SK-N-SH (cell line): Measurements from ENCODE around the gene ALOXE3. TPM values are rescaled to one million over a fixed set of nuclear protein-coding genes. Genes with fewer than 3 reads are reported as not detected.

Experiments used
- CTCF ChIA-PET: fragments of 300-600, 350-600 bp; formaldehyde crosslinking; extraction: SDS; loops from one replicate; lab custom pipeline; 2021; lab: Yijun Ruan, JAX
- POLR2A ChIA-PET: fragments of 350-600 bp; sonication (Branson Sonifier 250); formaldehyde crosslinking; extraction: SDS; loops from one replicate; lab custom pipeline; 2020; ENCODE audit warnings: antibody characterized with exemption, inconsistent platforms; lab: Yijun Ruan, JAX
- DNase-seq: peaks from one replicate; pipeline ENCODE4 v3.0.0; 2012
- H2AFZ ChIP-seq: fragments of 200-600 bp; sonication (generic); 2 replicates; pipeline ENCODE4 v1.8.1; 2016; ENCODE audit warnings: antibody characterized with exemption, mild to moderate bottlenecking, low read depth
- H3F3A ChIP-seq: fragments of 200-600 bp; sonication (generic); replicated peaks from 2 replicates; pipeline ENCODE3; 2016; ENCODE audit warnings: antibody characterized with exemption, mild to moderate bottlenecking; ENCODE audit not compliant: insufficient read depth
- H3K27ac ChIP-seq, 2 experiments: fragments of 200-500 bp in 1 of 2; fragments of 200-600 bp in 1 of 2; sonication (Bioruptor generic) in 1 of 2; sonication (generic), shearing (Covaris generic) in 1 of 2; 2 replicates each; pipeline versions ENCODE4 v1.5.1 to v1.6.1; 2014 to 2016; ENCODE audit warnings: low read depth in 2 of 2, inconsistent platforms in 1 of 2, low read length in 1 of 2, mild to moderate bottlenecking in 1 of 2, mixed read lengths in 1 of 2
- H3K27me3 ChIP-seq: fragments of 200-600 bp; sonication (generic), shearing (Covaris generic); 2 replicates; pipeline ENCODE4 v1.6.1; 2016; ENCODE audit warnings: mixed run types; ENCODE audit not compliant: insufficient read depth
- H3K36me3 ChIP-seq, 2 experiments: fragments of 200-500 bp in 1 of 2; fragments of 200-600 bp in 1 of 2; sonication (Bioruptor generic) in 1 of 2; sonication (generic) in 1 of 2; replicated peaks in 1 of 2; 2 replicates each; pipeline versions ENCODE3 to v1.5.1; 2014 to 2016; ENCODE audit warnings: low read length in 1 of 2, mild to moderate bottlenecking in 1 of 2; ENCODE audit not compliant: insufficient read depth in 2 of 2, control insufficient read depth in 1 of 2
- H3K4me1 ChIP-seq, 2 experiments: fragments of 200-500 bp in 1 of 2; fragments of 200-600 bp in 1 of 2; sonication (Bioruptor generic) in 1 of 2; sonication (generic), shearing (Covaris generic) in 1 of 2; 2 replicates each; pipeline versions ENCODE4 v1.5.1 to v1.6.1; 2014 to 2016; ENCODE audit warnings: low read depth in 1 of 2, low read length in 1 of 2, mixed run types in 1 of 2; ENCODE audit not compliant: insufficient read depth in 2 of 2, control insufficient read depth in 1 of 2
- H3K4me2 ChIP-seq: fragments of 200-600 bp; sonication (generic), shearing (Covaris generic); 2 replicates; pipeline ENCODE4 v1.6.1; 2017; ENCODE audit warnings: mixed run types
- H3K4me3 ChIP-seq, 2 experiments: fragments of 200-500 bp in 1 of 2; fragments of 200-600 bp in 1 of 2; sonication (Bioruptor generic) in 1 of 2; sonication (generic), shearing (Covaris generic) in 1 of 2; 2 replicates each; pipeline versions ENCODE4 v1.5.1 to v1.8.1; 2014 to 2016; ENCODE audit warnings: low read depth in 2 of 2, inconsistent platforms in 1 of 2, low read length in 1 of 2, mild to moderate bottlenecking in 1 of 2, mixed read lengths in 1 of 2, moderate library complexity in 1 of 2
- H3K79me2 ChIP-seq: fragments of 200-600 bp; sonication (generic); 2 replicates; pipeline ENCODE4 v1.8.1; 2017; ENCODE audit warnings: mild to moderate bottlenecking; ENCODE audit not compliant: insufficient read depth
- H3K9ac ChIP-seq: fragments of 200-600 bp; sonication (generic); 2 replicates; pipeline ENCODE4 v1.6.1; 2017; ENCODE audit warnings: mixed run types
- H3K9me2 ChIP-seq: fragments of 200-600 bp; sonication (generic); 2 replicates; pipeline ENCODE4 v1.6.1; 2017; ENCODE audit warnings: mixed run types
- H3K9me3 ChIP-seq: fragments of 200-600 bp; sonication (generic); 2 replicates; pipeline ENCODE4 v1.6.1; 2017; ENCODE audit warnings: mixed run types, mild to moderate bottlenecking, moderate library complexity
- H4K20me1 ChIP-seq: fragments of 200-600 bp; sonication (generic); 2 replicates; pipeline ENCODE4 v1.6.1; 2017; ENCODE audit warnings: mild to moderate bottlenecking, mixed run types; ENCODE audit not compliant: insufficient read depth
- ELF1 ChIP-seq: IDR thresholded peaks from 2 replicates; pipeline ENCODE4 v1.4.0; 2012
- EP300 ChIP-seq, 2 experiments: IDR thresholded peaks; 2 replicates each; pipeline versions ENCODE4 v1.4.0 to v1.6.1; 2012; ENCODE audit warnings: borderline replicate concordance in 1 of 2, low read depth in 1 of 2, low read length in 1 of 2
- EZH2phosphoT487 ChIP-seq: fragments of 200-600 bp; sonication (generic); IDR thresholded peaks from 2 replicates; pipeline ENCODE4 v1.6.1; 2017; ENCODE audit warnings: low read depth, mixed run types, mild to moderate bottlenecking, antibody characterized with exemption, moderate library complexity, borderline replicate concordance
- FOSL2 ChIP-seq: IDR thresholded peaks from 2 replicates; pipeline ENCODE4 v1.4.0; 2012; ENCODE audit warnings: low read depth, mild to moderate bottlenecking, moderate library complexity, borderline replicate concordance
- JUND ChIP-seq: IDR thresholded peaks from 2 replicates; pipeline ENCODE4 v1.4.0; 2012
- NRF1 ChIP-seq: IDR thresholded peaks from 2 replicates; pipeline ENCODE4 v1.6.1; 2012; ENCODE audit warnings: low read depth, mild to moderate bottlenecking, low read length
- PBX3 ChIP-seq: IDR thresholded peaks from 2 replicates; pipeline ENCODE4; 2012
- POLR2AphosphoS5 ChIP-seq: IDR thresholded peaks from 2 replicates; pipeline ENCODE4 v1.6.1; 2012; ENCODE audit warnings: low read depth, low read length
- SIN3A ChIP-seq: IDR thresholded peaks from 2 replicates; pipeline ENCODE4 v1.6.1; 2012; ENCODE audit warnings: low read depth, mild to moderate bottlenecking, low read length, moderate library complexity, borderline replicate concordance
- SMC3 ChIP-seq: IDR thresholded peaks from 2 replicates; pipeline ENCODE4 v1.6.1; 2012; ENCODE audit warnings: low read depth, low read length, improper control_type of control experiment
- TAF1 ChIP-seq: IDR thresholded peaks from 2 replicates; pipeline ENCODE4 v1.6.1; 2012; ENCODE audit warnings: low read depth, mild to moderate bottlenecking, low read length, moderate library complexity, borderline replicate concordance
- USF1 ChIP-seq: IDR thresholded peaks from 2 replicates; pipeline ENCODE4 v1.4.0; 2012; ENCODE audit warnings: low read depth, borderline replicate concordance
- USF2 ChIP-seq: fragments of 150-350 bp; IDR thresholded peaks from 2 replicates; pipeline ENCODE4 v1.6.1; 2017; ENCODE audit warnings: antibody characterized with exemption, low read length, low read depth, borderline replicate concordance
- YY1 ChIP-seq: IDR thresholded peaks from 2 replicates; pipeline ENCODE4 v1.4.0; 2012; ENCODE audit warnings: low read depth, mild to moderate bottlenecking
- WGBS: methylation state at CpG from one replicate; pipeline ENCODE4 v1.1.6; 2017; ENCODE audit warnings: low lambda C conversion rate; 5-methylcytosine and 5-hydroxymethylcytosine counted together
- polyA plus RNA-seq, 3 experiments: library from polyadenylated mRNA; depleted of rRNA; stranded (reverse); fragments of >200 nt; gene quantifications; 2 replicates each; pipeline ENCODE4 v1.2.3, GENCODE V29; 2012
- TF ChIP-seq, protein P1 (sequence below): IDR thresholded peaks from 2 replicates; pipeline ENCODE4 v1.4.0; 2012; ENCODE audit warnings: low read depth

Gene ALOXE3
- polyA plus RNA-seq, 1 of the 3 experiments (the other 2 are of a cell fraction): 0.46 TPM

- Histone ChIP-seq H2AFZ (no peak overlapping the region), H3K27ac (no peak overlapping the region), H3K9me2 (no peaks in the 10 kb centered on the region), H3K4me2 (no peak overlapping the region), H3K4me1 (peaks cover 0 to 5% of the 10 kb centered on the region in 2 experiments; a peak in 1 of 4 replicates), H3K9ac (no peak overlapping the region), H3K79me2 (no peaks in the 10 kb centered on the region), H3K4me3 (no peak overlapping the region), H3K27me3 (no peaks in the 10 kb centered on the region; the same call in 1 of the 2 replicates), H3K36me3 (no peaks in the 10 kb centered on the region), H3K9me3 (no peaks in the 10 kb centered on the region), H4K20me1 (no peaks in the 10 kb centered on the region), H3F3A (peaks cover 22% of the 10 kb centered on the region)
- DNase-seq: no peak
- POLR2A ChIA-PET: no interaction called here
- 92% methylated on average over 11 of the region's 12 CpGs for WGBS
- CTCF ChIA-PET: interaction anchor here (0.8 to 9.5 kb wide), 4 partner anchors 14 to 60 kb away, joined by 3 to 98 read pairs (median 8); partner anchors contain the start of gene VAMP2
- TF ChIP-seq SMC3: no peak
- no peak for TF ChIP-seq NRF1
- no peak for TF ChIP-seq USF1
- TF ChIP-seq POLR2AphosphoS5: no peak
- TF ChIP-seq EP300 (IDR thresholded peaks at IDR 0.05; ENCODE audit: borderline replicate concordance in 1 of 2, low read depth in 1 of 2, low read length in 1 of 2): no peak
- no peak for TF ChIP-seq TAF1
Measured at GRCh38 chr17:8133399-8133798, 15.1 kb upstream of the ALOXE3 start.

DNA sequence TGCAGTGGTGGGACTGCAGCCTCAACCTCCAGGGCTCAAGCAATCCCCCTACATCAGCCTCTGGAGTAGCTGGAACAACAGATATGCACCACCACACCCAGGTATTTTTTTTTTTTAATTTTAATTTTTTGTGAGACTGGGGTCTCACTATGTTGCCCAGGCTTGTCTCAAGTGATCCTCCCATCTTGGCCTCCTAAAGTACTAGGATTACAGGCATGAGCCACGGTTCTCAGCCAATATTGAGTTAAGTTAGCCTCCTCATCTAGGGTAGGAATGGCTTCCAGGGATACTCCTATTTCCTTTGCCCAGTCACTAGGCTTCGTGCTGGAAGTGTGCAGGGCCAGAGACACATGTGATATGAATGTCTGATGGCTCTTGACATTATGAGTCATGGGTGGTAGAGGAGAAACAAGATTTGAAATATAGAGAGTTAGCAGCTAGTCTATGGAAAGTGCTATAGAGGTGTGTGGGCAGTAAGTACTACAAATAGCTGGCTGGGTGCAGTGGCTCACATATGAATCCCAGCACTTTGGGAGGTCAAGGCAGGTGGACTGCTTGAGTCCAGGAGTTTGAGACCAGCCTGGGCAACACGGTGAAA, 13.6 kb upstream of the ALOXE3 start:
- CTCF ChIA-PET: interaction anchor here (0.6 to 3.9 kb wide), 6 partner anchors 12 to 185 kb away, joined by 3 to 20 read pairs (median 4); partner anchors contain the start of gene ALOXE3

More for the DNA sequence above, 13.6 kb upstream of the ALOXE3 start:
- no peaks in the 10 kb centered on the region; the same call in 1 of the 2 replicates for H4K20me1 ChIP-seq
- WGBS: 25% methylated on average over 3 of the region's 3 CpGs
- no peak for TF ChIP-seq TAF1
- TF ChIP-seq, protein P1, sequence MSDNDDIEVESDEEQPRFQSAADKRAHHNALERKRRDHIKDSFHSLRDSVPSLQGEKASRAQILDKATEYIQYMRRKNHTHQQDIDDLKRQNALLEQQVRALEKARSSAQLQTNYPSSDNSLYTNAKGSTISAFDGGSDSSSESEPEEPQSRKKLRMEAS: no peak
- no peak for TF ChIP-seq PBX3
- TF ChIP-seq SIN3A: no peak
- no peak for TF ChIP-seq EZH2phosphoT487
- TF ChIP-seq JUND: no peak
- no peak for TF ChIP-seq YY1
- TF ChIP-seq FOSL2: no peak
- no peak for TF ChIP-seq ELF1
- no peak for TF ChIP-seq USF2
- TF ChIP-seq, all 33 proteins: peak for 0
- peaks cover 0 to 2% of the 10 kb centered on the region in 2 experiments; a peak in 1 of 4 replicates for H3K4me1 ChIP-seq
- no peak overlapping the region for H3K4me3 ChIP-seq
- no peak overlapping the region for H3K27ac ChIP-seq
- H3K27me3 ChIP-seq: no peaks in the 10 kb centered on the region; the same call in 1 of the 2 replicates
- H3K9ac ChIP-seq: no peak overlapping the region
- H2AFZ ChIP-seq: no peak overlapping the region
- H3K9me2 ChIP-seq: no peaks in the 10 kb centered on the region
- no peaks in the 10 kb centered on the region for H3K79me2 ChIP-seq
- H3K4me2 ChIP-seq: no peak overlapping the region
- H3K9me3 ChIP-seq: no peaks in the 10 kb centered on the region
- H3F3A ChIP-seq: peaks cover 26% of the 10 kb centered on the region
- POLR2A ChIA-PET: no interaction called here
- no peak for DNase-seq
- no peaks in the 10 kb centered on the region for H3K36me3 ChIP-seq
